ENCODE results near the gene SH2D3A. TPM values are rescaled to one million over a fixed set of nuclear protein-coding genes. Genes with fewer than 3 reads are reported as not detected.

Gene SH2D3A
- total and polyA plus RNA-seq, 2 of the 8 experiments (the other 6 are each of a cell fraction or from before 2014, with no cell fraction given), result 14.5 to 22.1 TPM

DNA sequence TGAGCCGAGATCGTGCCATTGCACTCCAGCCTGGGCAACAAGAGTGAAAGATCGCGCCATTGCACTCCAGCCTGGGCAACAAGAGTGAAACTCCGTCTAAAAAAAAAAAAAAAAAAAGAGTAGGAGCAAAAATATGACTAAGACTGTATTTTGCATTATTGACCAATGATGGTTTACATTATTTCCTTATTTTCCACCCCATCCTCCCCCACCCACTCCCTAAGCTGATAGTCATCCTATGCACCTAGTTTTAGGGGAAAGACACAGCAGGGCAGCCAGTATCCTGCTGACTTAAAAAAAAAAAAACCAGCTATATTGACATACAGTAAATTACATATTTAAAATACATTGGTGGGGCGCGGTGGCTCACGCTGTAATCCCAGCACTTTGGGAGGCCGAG is 30.4 kb upstream of the SH2D3A start:
- H2AK5ac ChIP-seq (ENCODE audit: low read depth, low read length), result no peak overlapping the region
- no peak overlapping the region for H2BK20ac ChIP-seq (ENCODE audit: low read length)
- H3K9ac ChIP-seq (replicated peaks in 1 of 4; ENCODE audit: extremely low read depth in 1 of 4, low read depth in 3 of 4, low read length in 3 of 4), result no peak overlapping the region
- no peak overlapping the region for H4K91ac ChIP-seq (replicated peaks; ENCODE audit: insufficient read length, low read length)
- no peak overlapping the region for H3K56ac ChIP-seq (replicated peaks; ENCODE audit: insufficient read length, low read depth, low read length)
- H3K4me2 ChIP-seq (ENCODE audit: insufficient read depth in 1 of 2, low read depth in 2 of 2, low read length in 2 of 2), result no peak overlapping the region
- no peak overlapping the region for H4K8ac ChIP-seq (ENCODE audit: extremely low read depth, insufficient read depth, low read length)
- no peak overlapping the region for H2AFZ ChIP-seq (ENCODE audit: low read length)
- POLR2A ChIA-PET (ENCODE audit: partially characterized antibody), result no interaction called here
- DNase-seq (ENCODE audit: low read depth in 1 of 2, low spot score in 2 of 2), result no peak
- H2BK12ac ChIP-seq (ENCODE audit: low read depth, low read length), result no peak overlapping the region
- H3K14ac ChIP-seq (ENCODE audit: insufficient read length), result no peak overlapping the region
- CTCF ChIA-PET (ENCODE audit: partially characterized antibody), result interaction anchor here (1.0 kb wide), 1 partner anchor 29 kb away, joined by 3 read pairs; no protein-coding TSS in a partner anchor
- no peaks in the 10 kb centered on the region for H4K20me1 ChIP-seq (replicated peaks in 1 of 2; ENCODE audit: control insufficient read depth in 1 of 2, insufficient read depth in 2 of 2, low read length in 2 of 2)
- H3K4me1 ChIP-seq (replicated peaks in 1 of 4; ENCODE audit: control insufficient read depth in 3 of 4, insufficient read depth in 4 of 4, low read length in 3 of 4), result peaks cover 0 to 11% (median 3%) of the 10 kb centered on the region in 4 experiments; a peak in 2 of 7 replicates
- FAIRE-seq, result no peak
- no peak overlapping the region for H4K5ac ChIP-seq (ENCODE audit: insufficient read length, low read depth, low read length)
- no peak overlapping the region for H3K4me3 ChIP-seq (ENCODE audit: extremely low read depth in 1 of 4, insufficient read depth in 2 of 4, low read depth in 3 of 4, low read length in 4 of 4)
- no peaks in the 10 kb centered on the region for H3K36me3 ChIP-seq (ENCODE audit: control insufficient read depth in 2 of 4, insufficient read depth in 4 of 4, low read length in 3 of 4)
- H3K23me2 ChIP-seq (ENCODE audit: low read depth, low read length), result peaks cover 3% of the 10 kb centered on the region; the same call in 1 of the 2 replicates
- H2BK15ac ChIP-seq (ENCODE audit: low read length), result no peak overlapping the region
- 92% methylated on average over 8 of the region's 9 CpGs; no CpG with 5 or more reads in 1 of the 2 experiments for WGBS, 2 experiments (ENCODE audit: extremely low coverage in 1 of 2, insufficient coverage in 1 of 2, insufficient read length in 1 of 2, insufficient replicate concordance in 2 of 2, low coverage in 1 of 2, low lambda C conversion rate in 2 of 2, missing lambda C conversion rate in 1 of 2)
- H3K79me1 ChIP-seq (ENCODE audit: low read depth, low read length), result no peaks in the 10 kb centered on the region
- no peak overlapping the region for H2BK5ac ChIP-seq (ENCODE audit: low read depth, low read length)
- no peaks in the 10 kb centered on the region for H3K27me3 ChIP-seq (replicated peaks in 1 of 4; ENCODE audit: control insufficient read depth in 3 of 4, extremely low read depth in 1 of 4, insufficient read depth in 3 of 4, low read length in 3 of 4)
- no peak overlapping the region for H3K27ac ChIP-seq (ENCODE audit: low read depth, low read length)
- H3K79me2 ChIP-seq (ENCODE audit: control insufficient read depth in 1 of 2, insufficient read depth in 2 of 2, low read length in 2 of 2), result no peaks in the 10 kb centered on the region
- H2BK120ac ChIP-seq (replicated peaks; ENCODE audit: low read depth, low read length), result no peak overlapping the region
- H3K4ac ChIP-seq (replicated peaks; ENCODE audit: insufficient read length, low read depth, low read length), result no peak overlapping the region
- peaks cover 19 to 31% of the 10 kb centered on the region in 2 experiments for H3K9me3 ChIP-seq (ENCODE audit: insufficient read depth in 2 of 2, low read depth in 1 of 2, low read length in 1 of 2)
- H3K23ac ChIP-seq (ENCODE audit: insufficient read length), result no peak overlapping the region
- no peak overlapping the region for H3K18ac ChIP-seq (ENCODE audit: extremely low read depth, low read length)
- TF ChIP-seq YY1 (IDR thresholded peaks at IDR 0.05; ENCODE audit: low read depth, low read length) (no peak), SRF (IDR thresholded peaks at IDR 0.05; ENCODE audit: low read depth, low read length) (no peak), FOSL1 (IDR thresholded peaks at IDR 0.05; ENCODE audit: insufficient read depth, low read depth, low read length) (no peak), NANOG (IDR thresholded peaks at IDR 0.05; ENCODE audit: insufficient read depth, low read depth, low read length, poor library complexity, severe bottlenecking) (no peak), EZH2 (IDR thresholded peaks at IDR 0.05; ENCODE audit: low read depth, low read length, severe bottlenecking) (no peak), PHF8 (conservative IDR thresholded peaks at IDR 0.05; ENCODE audit: low read depth, low read length) (no peak), RFX5 (IDR thresholded peaks at IDR 0.05; ENCODE audit: borderline replicate concordance, low read depth, low read length) (no peak), HDAC2 (IDR thresholded peaks at IDR 0.05; ENCODE audit: borderline replicate concordance in 1 of 2, low read depth in 2 of 2, low read length in 2 of 2) (no peak), POLR2A (IDR thresholded peaks at IDR 0.05; ENCODE audit: control extremely low read depth in 1 of 2, low read depth in 2 of 2, low read length in 2 of 2) (no peak), HDAC6 (IDR thresholded peaks at IDR 0.05; ENCODE audit: low read depth, low read length) (no peak), RAD21 (IDR thresholded peaks at IDR 0.05 in 1 of 2, conservative IDR thresholded peaks at IDR 0.05 in 1 of 2; ENCODE audit: low read depth in 2 of 2, low read length in 2 of 2) (no peak), SUZ12 (IDR thresholded peaks at IDR 0.05; ENCODE audit: low read length) (no peak), JUN (IDR thresholded peaks at IDR 0.05; ENCODE audit: low read depth, low read length) (no peak), POU5F1 (IDR thresholded peaks at IDR 0.05; ENCODE audit: low read depth, low read length) (no peak)

Measured in H1 (cell line).